CD4-positive, alpha-beta memory T cell (primary cell): ENCODE data around the gene PLPP4. TPM values are rescaled to one million over a fixed set of nuclear protein-coding genes. Genes with fewer than 3 reads are reported as not detected.

Experiments
- CTCF ChIA-PET: fragments of 350-600 bp; sonication (Branson Sonifier 250); formaldehyde crosslinking; loops from one replicate; lab custom pipeline; 2021; ENCODE audit warnings: inconsistent platforms; ENCODE audit not compliant: partially characterized antibody; lab: Charles Lee
- POLR2A ChIA-PET: fragments of 350-600 bp; sonication (Branson Sonifier 250); formaldehyde crosslinking; loops from one replicate; lab custom pipeline; 2021; ENCODE audit not compliant: partially characterized antibody; lab: Charles Lee
- DNase-seq, 5 donors: peaks; one replicate each; pipeline versions ENCODE4 v3.0.0 to v3.0.0-alpha.2; 2020 to 2022; ENCODE audit warnings: mixed read lengths in 1 of 5
- H3K27ac ChIP-seq: one replicate; pipeline ENCODE4 v1.7.0; 2013; ENCODE audit warnings: low read depth, low read length
- H3K27me3 ChIP-seq: 2 replicates; pipeline ENCODE4 v1.7.0; 2013; ENCODE audit warnings: mild to moderate bottlenecking, low read length, moderate library complexity; ENCODE audit not compliant: insufficient read depth
- H3K36me3 ChIP-seq: 2 replicates; pipeline ENCODE4 v1.7.0; 2013; ENCODE audit warnings: mild to moderate bottlenecking, low read length, moderate library complexity; ENCODE audit not compliant: insufficient read depth
- H3K4me1 ChIP-seq: 2 replicates; pipeline ENCODE4 v1.7.0; 2013; ENCODE audit warnings: mild to moderate bottlenecking, low read length, moderate library complexity; ENCODE audit not compliant: insufficient read depth
- H3K4me3 ChIP-seq, 2 donors: one replicate each; pipeline ENCODE4 v1.7.0; 2013; ENCODE audit warnings: low read length in 2 of 2, mild to moderate bottlenecking in 1 of 2
- H3K9me3 ChIP-seq, 2 donors: one replicate each; pipeline ENCODE4 v1.7.0; 2013; ENCODE audit warnings: low read length in 2 of 2, control low read depth in 1 of 2; ENCODE audit not compliant: control insufficient read depth in 1 of 2
- H3K27ac Mint-ChIP-seq, 7 donors: one replicate each; pipeline ENCODE4 v1.8.0; 2020 to 2021; ENCODE audit warnings: mixed read lengths in 7 of 7, mild to moderate bottlenecking in 6 of 7, inconsistent platforms in 3 of 7, moderate library complexity in 3 of 7
- H3K27me3 Mint-ChIP-seq, 2 donors: one replicate each; pipeline ENCODE4 v1.8.0; 2020 to 2021; ENCODE audit warnings: mixed read lengths in 2 of 2
- H3K36me3 Mint-ChIP-seq, 2 donors: one replicate each; pipeline ENCODE4 v1.8.0; 2020 to 2021; ENCODE audit warnings: mixed read lengths in 2 of 2, inconsistent platforms in 1 of 2, mild to moderate bottlenecking in 1 of 2
- H3K4me1 Mint-ChIP-seq, 4 donors: one replicate each; pipeline ENCODE4 v1.8.0; 2020 to 2021; ENCODE audit warnings: mixed read lengths in 4 of 4, mild to moderate bottlenecking in 1 of 4
- H3K4me3 Mint-ChIP-seq, 8 donors: one replicate each; pipeline ENCODE4 v1.8.0; 2020 to 2021; ENCODE audit warnings: mixed read lengths in 8 of 8, mild to moderate bottlenecking in 7 of 8, moderate library complexity in 6 of 8, inconsistent platforms in 3 of 8
- H3K9me3 Mint-ChIP-seq, 8 donors: one replicate each; pipeline ENCODE4 v1.8.0; 2020 to 2021; ENCODE audit warnings: mixed read lengths in 8 of 8, mild to moderate bottlenecking in 5 of 8, inconsistent platforms in 3 of 8, moderate library complexity in 1 of 8
- intact Hi-C: fragments of 100-400 bp; cut with micrococcal nuclease; formaldehyde crosslinking; loops from one replicate; pipeline ENCODE4 v1.15.1; 2023
- polyA plus RNA-seq, 2 donors: library from polyadenylated mRNA; unstranded; fragments of 300-500 nt; fragmentation: Illumina TruSeq; gene quantifications; one replicate each; pipeline ENCODE4 v1.2.3, GENCODE V29; 2021
- total RNA-seq, 2 experiments: library from RNA; stranded (reverse); gene quantifications; one replicate each; pipeline ENCODE4 v1.2.3, GENCODE V29; 2021

Gene PLPP4
- total and polyA plus RNA-seq, 4 experiments from 2014 or later, result not detected

DNA sequence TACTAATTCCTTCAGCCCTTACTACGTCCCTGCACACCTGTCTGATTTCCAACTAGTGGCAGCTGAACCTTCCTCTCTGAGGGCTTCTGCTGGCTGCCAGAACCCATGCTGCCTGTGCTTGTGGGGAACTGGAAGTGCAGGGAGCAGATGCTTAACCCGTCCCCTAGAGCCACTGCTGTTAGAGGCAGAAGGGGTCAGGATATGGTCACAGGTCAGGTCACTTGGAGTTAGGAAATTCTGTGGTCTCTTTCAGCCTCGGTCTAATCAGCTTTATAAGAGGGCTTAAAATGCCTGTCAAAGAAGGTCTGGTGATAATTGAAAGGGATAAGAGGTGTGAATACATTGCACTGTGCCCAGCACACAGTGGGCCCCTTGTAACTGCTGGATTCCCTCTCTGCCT is 82.0 kb downstream of the PLPP4 start:
- intact Hi-C loops, result no loop called here
- peaks cover 0 to 16% (median 6%) of the 10 kb centered on the region in 8 donors for H3K9me3 Mint-ChIP-seq
- CTCF ChIA-PET, result interaction anchor here (0.7 kb wide), 1 partner anchor 35 kb away, joined by 3 read pairs; no protein-coding TSS in a partner anchor
- no peaks in the 10 kb centered on the region for H3K36me3 ChIP-seq
- H3K27ac ChIP-seq, result no peak overlapping the region
- no peaks in the 10 kb centered on the region for H3K4me1 Mint-ChIP-seq
- no peak for DNase-seq
- H3K27me3 Mint-ChIP-seq, result no peaks in the 10 kb centered on the region
- H3K4me3 Mint-ChIP-seq, result no peak overlapping the region
- POLR2A ChIA-PET, result no interaction called here
- H3K4me1 ChIP-seq, result no peaks in the 10 kb centered on the region
- no peaks in the 10 kb centered on the region for H3K27me3 ChIP-seq
- H3K4me3 ChIP-seq, result no peak overlapping the region
- no peaks in the 10 kb centered on the region for H3K36me3 Mint-ChIP-seq
- H3K9me3 ChIP-seq, result no peaks in the 10 kb centered on the region
- H3K27ac Mint-ChIP-seq, result no peak overlapping the region

DNA sequence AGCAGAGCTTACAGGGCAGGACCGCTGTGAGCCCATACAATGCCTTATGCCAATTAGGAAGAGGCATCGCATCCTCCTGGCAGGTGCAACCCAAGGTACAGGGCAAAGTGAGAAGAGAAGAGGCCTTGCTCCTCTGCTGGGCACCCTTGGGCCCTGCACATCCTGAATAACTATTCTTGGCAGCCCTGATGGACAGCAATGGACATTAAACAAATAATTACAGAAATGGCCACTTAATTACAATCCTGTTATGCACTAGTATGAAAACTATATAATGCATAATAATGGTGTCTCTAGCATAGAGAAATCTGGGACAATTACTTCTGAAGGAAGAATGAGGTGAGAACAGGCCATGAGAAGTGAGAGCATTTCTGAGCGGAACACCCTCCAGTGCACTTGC is 83.5 kb downstream of the PLPP4 start:
- Mint-ChIP-seq H3K27me3 (no peaks in the 10 kb centered on the region), H3K36me3 (no peaks in the 10 kb centered on the region), H3K9me3 (peaks cover 0 to 4% (median under 1%) of the 10 kb centered on the region in 8 donors), H3K27ac (no peak overlapping the region), H3K4me3 (no peak overlapping the region), H3K4me1 (no peaks in the 10 kb centered on the region)
- Histone ChIP-seq H3K27me3 (no peaks in the 10 kb centered on the region), H3K4me1 (no peaks in the 10 kb centered on the region), H3K27ac (no peak overlapping the region), H3K4me3 (no peak overlapping the region), H3K9me3 (no peaks in the 10 kb centered on the region), H3K36me3 (no peaks in the 10 kb centered on the region)
- POLR2A ChIA-PET, result no interaction called here
- CTCF ChIA-PET, result no interaction called here
- DNase-seq, result no peak
- intact Hi-C loops, result no loop called here

GRCh38 chr10:120541984-120542383 is 85.0 kb downstream of the PLPP4 start:
- CTCF ChIA-PET, result no interaction called here

GRCh38 chr10:120542591-120542990 is 85.6 kb downstream of the PLPP4 start:
- CTCF ChIA-PET, result no interaction called here
- no peak overlapping the region for H3K27ac Mint-ChIP-seq
- no peak overlapping the region for H3K4me3 ChIP-seq
- no peak overlapping the region for H3K27ac ChIP-seq
- H3K36me3 Mint-ChIP-seq, result no peaks in the 10 kb centered on the region
- peaks cover 0 to 4% (median 0%) of the 10 kb centered on the region in 8 donors for H3K9me3 Mint-ChIP-seq
- H3K4me1 ChIP-seq, result no peaks in the 10 kb centered on the region
- DNase-seq, result no peak
- no peaks in the 10 kb centered on the region for H3K36me3 ChIP-seq
- no peaks in the 10 kb centered on the region for H3K27me3 Mint-ChIP-seq
- no peaks in the 10 kb centered on the region for H3K27me3 ChIP-seq
- intact Hi-C loops, result no loop called here
- no peaks in the 10 kb centered on the region for H3K9me3 ChIP-seq
- no peak overlapping the region for H3K4me3 Mint-ChIP-seq
- POLR2A ChIA-PET, result no interaction called here
- no peaks in the 10 kb centered on the region for H3K4me1 Mint-ChIP-seq

More at GRCh38 chr10:120541984-120542383, 85.0 kb downstream of the PLPP4 start:
- Mint-ChIP-seq H3K4me1 (no peaks in the 10 kb centered on the region), H3K27me3 (no peaks in the 10 kb centered on the region), H3K27ac (no peak overlapping the region), H3K36me3 (no peaks in the 10 kb centered on the region), H3K9me3 (peaks cover 0 to 4% (median 0%) of the 10 kb centered on the region in 8 donors), H3K4me3 (no peak overlapping the region)
- POLR2A ChIA-PET, result no interaction called here
- no peaks in the 10 kb centered on the region for H3K36me3 ChIP-seq
- H3K27ac ChIP-seq, result no peak overlapping the region
- H3K27me3 ChIP-seq, result no peaks in the 10 kb centered on the region
- intact Hi-C loops, result no loop called here
- DNase-seq, result no peak
- H3K4me3 ChIP-seq, result no peak overlapping the region
- no peaks in the 10 kb centered on the region for H3K9me3 ChIP-seq
- no peaks in the 10 kb centered on the region for H3K4me1 ChIP-seq

DNA sequence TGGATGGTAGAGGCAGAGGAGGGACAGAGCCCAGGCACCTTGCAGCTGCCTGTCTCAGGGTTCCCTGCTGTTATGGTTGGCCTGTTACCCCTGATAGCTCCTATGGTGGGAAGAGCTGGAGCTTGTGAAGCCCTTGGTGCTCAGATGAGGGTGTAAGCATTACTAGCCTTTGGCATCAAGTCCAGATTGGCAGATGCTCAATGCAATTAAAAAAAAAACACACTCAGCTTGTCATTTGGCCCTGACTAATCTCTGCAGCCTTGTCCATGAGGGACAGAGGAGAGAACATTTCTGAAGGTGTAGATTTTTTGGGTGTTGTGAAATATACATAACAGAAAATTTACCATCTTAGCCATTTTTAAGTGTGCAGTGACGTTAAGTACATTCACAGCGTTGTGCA is 86.3 kb downstream of the PLPP4 start:
- H3K9me3 Mint-ChIP-seq, result peaks cover 0 to 5% (median 2%) of the 10 kb centered on the region in 8 donors
- no peaks in the 10 kb centered on the region for H3K36me3 ChIP-seq
- H3K4me3 Mint-ChIP-seq, result no peak overlapping the region
- no peaks in the 10 kb centered on the region for H3K27me3 ChIP-seq
- no peak overlapping the region for H3K27ac Mint-ChIP-seq
- ChIA-PET CTCF (no interaction called here), POLR2A (no interaction called here)
- no peak overlapping the region for H3K27ac ChIP-seq
- no peaks in the 10 kb centered on the region for H3K9me3 ChIP-seq
- DNase-seq, result no peak
- H3K4me1 Mint-ChIP-seq, result no peaks in the 10 kb centered on the region
- intact Hi-C loops, result no loop called here
- no peaks in the 10 kb centered on the region for H3K36me3 Mint-ChIP-seq
- H3K4me3 ChIP-seq, result no peak overlapping the region
- no peaks in the 10 kb centered on the region for H3K27me3 Mint-ChIP-seq
- H3K4me1 ChIP-seq, result no peaks in the 10 kb centered on the region

GRCh38 chr10:120548210-120548609 is 91.2 kb downstream of the PLPP4 start:
- CTCF ChIA-PET, result no interaction called here
- Histone ChIP-seq H3K9me3 (peaks cover 0 to under 1% of the 10 kb centered on the region in 2 donors), H3K36me3 (no peaks in the 10 kb centered on the region), H3K27ac (no peak overlapping the region), H3K27me3 (no peaks in the 10 kb centered on the region), H3K4me1 (no peaks in the 10 kb centered on the region), H3K4me3 (no peak overlapping the region)
- H3K4me3 Mint-ChIP-seq, result no peak overlapping the region
- H3K9me3 Mint-ChIP-seq, result peaks cover 0 to 12% (median 6%) of the 10 kb centered on the region in 8 donors
- POLR2A ChIA-PET, result no interaction called here
- H3K36me3 Mint-ChIP-seq, result no peaks in the 10 kb centered on the region
- intact Hi-C loops, result no loop called here
- no peaks in the 10 kb centered on the region for H3K27me3 Mint-ChIP-seq
- no peak for DNase-seq
- H3K4me1 Mint-ChIP-seq, result no peaks in the 10 kb centered on the region
- no peak overlapping the region for H3K27ac Mint-ChIP-seq

GRCh38 chr10:120552262-120552661 is 95.2 kb downstream of the PLPP4 start:
- H3K27me3 ChIP-seq, result no peaks in the 10 kb centered on the region

GRCh38 chr10:120553911-120554310 is 96.9 kb downstream of the PLPP4 start:
- Histone ChIP-seq H3K36me3 (no peaks in the 10 kb centered on the region), H3K4me3 (no peak overlapping the region), H3K27me3 (no peaks in the 10 kb centered on the region), H3K9me3 (peaks cover 0 to 3% of the 10 kb centered on the region in 2 donors), H3K27ac (no peak overlapping the region), H3K4me1 (no peaks in the 10 kb centered on the region)
- POLR2A ChIA-PET, result no interaction called here
- no peaks in the 10 kb centered on the region for H3K36me3 Mint-ChIP-seq
- H3K4me3 Mint-ChIP-seq, result no peak overlapping the region
- peaks cover 0 to 22% (median 14%) of the 10 kb centered on the region in 8 donors for H3K9me3 Mint-ChIP-seq
- H3K27ac Mint-ChIP-seq, result no peak overlapping the region
- H3K27me3 Mint-ChIP-seq, result no peaks in the 10 kb centered on the region
- H3K4me1 Mint-ChIP-seq, result no peaks in the 10 kb centered on the region
- CTCF ChIA-PET, result no interaction called here
- no peak for DNase-seq
- intact Hi-C loops, result no loop called here

More at GRCh38 chr10:120552262-120552661, 95.2 kb downstream of the PLPP4 start:
- Mint-ChIP-seq H3K9me3 (peaks cover 0 to 28% (median 15%) of the 10 kb centered on the region in 8 donors), H3K4me1 (no peaks in the 10 kb centered on the region), H3K27me3 (no peaks in the 10 kb centered on the region), H3K36me3 (no peaks in the 10 kb centered on the region), H3K4me3 (no peak overlapping the region), H3K27ac (no peak overlapping the region)
- Histone ChIP-seq H3K4me1 (no peaks in the 10 kb centered on the region), H3K4me3 (no peak overlapping the region), H3K36me3 (no peaks in the 10 kb centered on the region), H3K9me3 (peaks cover 0 to 3% of the 10 kb centered on the region in 2 donors), H3K27ac (no peak overlapping the region)
- POLR2A ChIA-PET, result no interaction called here
- CTCF ChIA-PET, result no interaction called here
- intact Hi-C loops, result no loop called here
- DNase-seq, result no peak
